Inflammatory macrophage treated with lipopolysaccharide for 1 hour (primary cell): ENCODE measurements around the gene CFTR.
"Not testable (repeated sequence)": the region's sequence is repeated elsewhere in the genome, so short reads cannot be mapped to it uniquely, and the experiment has no call there.

Source experiments
- DNase-seq, 2 donors: peaks; one replicate each; pipeline ENCODE4 v3.0.0-alpha.2; 2020 to 2022

CFTR gene

DNA sequence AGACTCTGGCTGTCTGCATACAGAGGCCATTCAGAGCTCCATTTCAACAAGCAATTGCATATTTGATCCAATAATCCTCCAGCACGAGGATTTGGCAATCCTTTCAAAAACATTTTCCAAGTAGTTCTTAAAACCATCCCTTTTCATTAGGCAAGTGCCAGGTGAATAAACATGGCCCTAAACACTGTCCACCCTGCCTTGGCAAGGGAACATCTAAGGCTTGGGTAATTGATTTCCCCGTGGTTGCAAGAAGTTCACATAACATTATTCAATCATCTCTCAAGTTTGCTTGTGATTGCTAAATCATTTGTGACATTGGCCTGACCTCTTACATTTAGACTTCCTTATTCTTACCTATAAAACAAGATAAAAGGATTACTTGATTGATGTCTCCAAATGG, 218.2 kb downstream of the CFTR start:
- DNase-seq, result no peak

DNA sequence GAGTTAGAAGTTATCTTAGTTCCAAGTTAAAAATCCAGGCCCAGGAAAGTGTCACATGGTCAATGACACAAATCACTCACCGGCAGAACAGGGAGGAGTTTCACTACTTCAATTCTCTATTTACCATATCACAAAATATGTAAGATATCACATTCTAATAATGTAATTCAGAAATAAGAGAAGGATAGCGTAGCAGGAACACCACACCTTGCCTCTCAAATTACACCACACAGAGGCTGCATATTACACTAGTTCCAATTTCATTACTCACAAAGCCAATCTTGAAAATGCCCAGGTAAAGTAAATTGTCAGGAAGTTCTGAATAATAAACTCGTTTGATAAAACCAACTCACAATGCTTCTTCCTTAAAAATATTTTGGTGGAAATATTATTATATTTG, 224.2 kb downstream of the CFTR start:
- DNase-seq, result no peak

DNA sequence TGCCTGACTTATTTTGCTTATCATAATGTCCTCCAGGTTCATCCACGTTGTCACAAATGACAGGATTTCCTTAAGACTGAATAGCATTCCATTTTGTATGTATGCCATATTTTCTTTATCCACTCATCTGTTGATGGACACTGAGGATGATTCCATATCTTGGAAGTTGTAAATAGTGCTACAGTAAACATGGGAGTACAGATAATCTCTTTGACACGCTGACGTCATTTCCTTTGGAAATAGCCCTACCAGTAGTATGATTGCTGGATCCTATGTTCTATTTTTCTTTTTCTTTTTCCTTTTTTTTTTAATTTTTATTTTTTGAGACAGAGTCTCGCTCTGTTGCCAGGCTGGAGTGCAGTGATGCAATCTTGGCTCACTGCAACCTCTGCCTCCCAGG, 225.8 kb downstream of the CFTR start:
- no peak for DNase-seq

DNA sequence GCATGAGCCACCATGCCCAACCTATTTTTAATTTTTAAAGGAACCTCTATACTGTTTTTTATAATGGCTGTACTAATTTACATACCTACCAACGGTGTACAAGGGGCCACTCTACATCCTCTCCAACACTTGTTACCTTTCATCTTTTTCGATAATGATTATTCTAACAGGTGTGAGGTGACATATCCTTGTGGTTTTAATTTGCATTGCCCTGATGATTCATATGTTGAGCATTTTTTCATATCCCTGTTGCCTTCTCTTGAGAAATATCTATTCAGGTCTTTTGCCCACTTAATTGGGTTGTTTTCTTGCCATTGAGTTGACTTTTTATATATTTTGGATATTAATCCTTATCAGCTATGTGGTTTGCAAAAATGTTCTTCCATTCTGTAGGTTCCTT, 226.4 kb downstream of the CFTR start:
- DNase-seq, result no peak

DNA sequence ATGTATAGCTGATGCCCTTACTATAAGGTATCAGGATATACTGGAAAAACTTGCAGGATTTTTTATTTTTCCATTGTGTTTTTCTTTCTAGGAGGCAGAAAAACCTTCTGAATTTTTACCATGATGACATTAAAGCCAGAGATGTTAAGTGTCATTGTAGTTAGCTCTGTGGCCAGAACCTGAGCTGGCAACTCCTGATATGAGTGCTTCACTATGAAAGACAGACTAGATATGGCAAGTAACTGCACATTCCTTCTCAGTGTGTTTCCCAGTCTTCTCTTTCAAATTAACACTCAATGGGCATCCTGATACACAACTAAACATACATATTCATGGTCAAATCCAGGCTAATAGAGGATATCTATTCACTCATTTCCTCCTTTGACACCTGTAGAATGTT, 227.3 kb downstream of the CFTR start:
- no peak for DNase-seq

DNA sequence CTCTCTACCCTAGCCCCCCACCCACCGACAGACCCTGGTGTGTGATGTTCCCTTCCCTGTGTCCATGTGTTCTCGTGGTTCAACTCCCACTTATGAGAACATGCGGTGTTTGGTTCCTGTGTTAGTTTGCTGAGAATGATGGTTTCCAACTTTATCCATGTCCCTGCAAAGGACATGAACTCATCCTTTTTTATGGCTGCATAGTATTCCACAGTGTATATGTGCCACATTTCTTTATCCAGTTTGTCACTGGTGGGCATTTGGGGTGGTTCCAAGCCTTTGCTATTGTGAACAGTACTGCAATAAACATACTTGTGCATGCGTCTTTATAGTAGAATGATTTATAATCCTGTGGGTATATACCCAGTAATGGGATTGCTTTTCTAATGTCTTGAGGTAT, 228.3 kb downstream of the CFTR start:
- not testable (repeated sequence) for DNase-seq

DNA sequence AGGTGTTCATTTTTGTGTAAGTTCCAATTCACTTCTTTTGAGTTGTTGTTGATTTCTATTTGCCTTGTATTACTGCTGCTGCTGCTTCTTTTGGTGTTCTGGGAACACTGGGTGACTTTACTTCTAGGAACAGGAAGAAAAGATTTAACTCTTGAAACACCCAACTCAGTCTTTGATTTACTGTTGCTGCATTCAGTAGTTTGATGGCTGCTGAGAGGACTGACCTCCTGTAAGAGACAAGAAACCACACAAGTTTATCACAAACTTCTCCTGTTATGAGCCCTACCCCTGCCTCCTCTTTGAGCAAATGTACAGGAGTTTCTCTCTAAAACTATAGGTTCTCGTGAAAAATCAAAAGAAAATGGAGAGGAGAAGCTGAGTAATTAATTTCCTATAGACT, 231.7 kb downstream of the CFTR start:
- DNase-seq, result no peak

DNA sequence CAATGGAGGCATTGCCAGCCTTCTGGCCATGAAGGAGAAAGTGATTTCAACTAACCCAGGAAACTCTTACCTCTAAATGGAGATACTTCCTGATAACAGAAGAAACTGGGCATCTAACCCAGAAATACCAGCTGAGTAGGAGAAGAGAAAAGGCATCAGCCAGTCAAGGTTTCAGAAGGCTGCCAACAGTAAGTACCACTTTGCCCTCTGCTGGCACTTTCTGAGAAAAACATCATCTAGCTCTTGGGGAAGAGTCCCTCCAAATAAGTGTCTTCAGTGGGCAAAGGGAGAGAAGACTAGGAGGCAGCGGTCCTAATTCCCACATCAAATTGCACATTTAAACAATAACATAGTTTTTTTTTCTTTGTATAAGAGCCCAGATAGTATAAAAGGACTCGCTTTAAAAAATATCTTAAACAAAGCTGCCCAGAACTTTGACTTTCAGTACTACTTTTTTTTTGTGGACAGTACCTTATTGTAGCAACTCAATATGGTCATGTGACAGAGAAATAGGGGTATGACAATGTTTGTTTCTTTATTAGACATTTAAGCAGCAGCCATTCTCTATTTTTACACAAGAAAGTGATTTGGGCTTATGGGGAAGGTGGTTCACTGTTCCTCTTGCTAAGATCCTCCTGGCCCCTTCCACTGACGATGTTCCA, 236.1 kb downstream of the CFTR start:
- peak; percentile 3 to 37 for DNase-seq

DNA sequence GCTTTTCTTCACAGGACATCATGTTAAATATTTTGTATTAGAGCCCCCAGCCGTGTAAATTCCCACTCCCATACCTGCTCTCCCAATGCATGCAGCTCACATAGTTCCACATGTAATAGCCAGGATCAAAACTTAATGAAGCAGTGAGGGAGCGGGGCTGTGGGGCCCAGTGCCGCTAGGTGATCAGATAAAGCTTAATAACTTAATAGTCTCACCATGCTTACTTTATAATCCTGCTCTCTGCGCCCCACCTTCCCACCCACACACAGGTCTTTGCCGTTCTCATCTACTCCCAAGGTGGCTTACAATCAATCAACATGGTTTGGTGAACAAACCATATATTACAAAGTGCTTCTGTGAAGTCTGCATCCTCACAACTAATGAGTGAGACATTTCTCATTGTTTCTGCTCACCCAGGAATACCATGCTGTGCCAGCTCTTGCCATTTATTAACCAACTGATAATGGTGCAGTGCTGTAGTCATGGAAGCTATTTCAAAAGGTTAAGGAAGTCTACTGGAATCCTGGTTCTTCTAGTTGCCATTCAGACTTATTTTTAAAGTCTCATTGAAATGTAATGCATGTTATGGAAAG, 237.0 kb downstream of the CFTR start:
- DNase-seq, result no peak

DNA sequence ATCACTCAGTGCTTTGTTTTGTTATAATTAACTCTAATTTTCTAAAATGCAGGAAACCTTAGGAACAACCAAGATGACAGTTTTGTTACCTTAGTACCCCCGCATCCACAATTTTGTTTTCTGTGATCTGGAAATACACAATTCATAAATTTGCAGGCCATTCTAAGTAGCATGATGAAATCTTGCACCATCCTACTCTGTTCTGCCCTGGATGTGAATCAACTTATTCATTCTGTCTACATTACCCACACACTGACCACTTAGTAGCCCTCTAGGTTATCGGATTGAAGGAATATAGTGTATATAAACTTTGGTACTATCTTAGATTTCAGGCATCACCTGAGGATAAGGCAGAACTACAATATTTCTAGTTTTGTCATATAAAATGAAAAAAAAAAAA, 237.5 kb downstream of the CFTR start:
- DNase-seq, result no peak
